ENCODE results near the gene TSACC.
"Not testable (repeated sequence)": the region's sequence is repeated elsewhere in the genome, so short reads cannot be mapped to it uniquely, and the experiment has no call there.

The TSACC gene

DNA sequence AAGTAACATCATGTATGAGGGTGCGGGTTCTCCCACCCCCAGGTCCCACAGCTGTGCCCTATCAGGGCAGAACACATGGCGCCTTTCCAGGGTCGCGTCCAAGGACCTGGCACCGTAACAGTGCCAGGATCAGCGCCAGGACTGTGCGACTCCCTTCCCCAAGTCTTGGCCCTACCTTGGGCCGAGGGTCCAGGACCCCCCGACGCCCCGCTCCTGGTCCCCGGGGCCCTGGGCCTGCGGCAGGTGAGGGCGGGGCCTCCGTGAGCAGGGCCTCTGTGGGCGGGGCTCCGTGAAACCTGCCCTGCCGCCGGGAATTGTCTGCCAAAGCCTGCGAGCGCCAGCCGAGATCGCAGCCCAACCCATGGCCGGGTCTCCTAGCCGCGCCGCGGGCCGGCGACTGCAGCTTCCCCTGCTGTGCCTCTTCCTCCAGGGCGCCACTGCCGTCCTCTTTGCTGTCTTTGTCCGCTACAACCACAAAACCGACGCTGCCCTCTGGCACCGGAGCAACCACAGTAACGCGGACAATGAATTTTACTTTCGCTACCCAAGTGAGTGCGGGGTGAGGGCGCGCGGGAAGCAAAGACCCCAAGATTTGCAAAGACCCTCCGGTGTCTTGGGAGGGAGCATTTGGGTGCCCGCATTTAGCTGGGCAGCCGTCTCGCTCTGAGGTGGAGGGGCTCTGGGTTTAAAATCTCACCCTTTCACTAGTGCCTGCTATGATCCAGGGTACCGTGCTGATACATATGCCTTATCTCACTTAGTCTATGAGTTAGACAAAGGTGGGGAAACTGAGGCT, 30.8 kb downstream of the TSACC start, which contains the start of gene RHBG:
Gene RHBG (plus strand): TSS at position 323 of the 796 bp plus-strand sequence. CDS start 39 bp downstream, at position 362.
- Histone ChIP-seq H3K27me3 (ENCODE audit: insufficient read depth, low read length, poor library complexity) (peaks cover 5% of the 10 kb centered on the region), H2AFZ (ENCODE audit: low read depth, low read length) (no peak within 1 kb of the TSS), H3K4me1 (ENCODE audit: insufficient read depth, low read length) (no peaks in the 10 kb centered on the region), H4K20me1 (ENCODE audit: insufficient read depth, low read length) (no peaks in the 10 kb centered on the region), H3K36me3 (ENCODE audit: insufficient read depth, low read length) (no peaks in the 10 kb centered on the region), H3K79me2 (ENCODE audit: insufficient read depth, low read length) (no peaks in the 10 kb centered on the region), H3K4me3 (ENCODE audit: low read depth in 1 of 2, low read length in 2 of 2) (no peak within 1 kb of the TSS), H3K27ac (ENCODE audit: low read length) (no peak within 1 kb of the TSS), H3K4me2 (ENCODE audit: insufficient read depth, low read length) (no peak within 1 kb of the TSS), H3K9ac (ENCODE audit: low read depth, low read length) (no peak within 1 kb of the TSS), H3K9me3 (ENCODE audit: insufficient read depth, low read length, severe bottlenecking) (no peaks in the 10 kb centered on the region)
- DNase-seq (no peak), ATAC-seq (ENCODE audit: insufficient read depth, low read depth) (no peak)
- TF ChIP-seq, protein P1, sequence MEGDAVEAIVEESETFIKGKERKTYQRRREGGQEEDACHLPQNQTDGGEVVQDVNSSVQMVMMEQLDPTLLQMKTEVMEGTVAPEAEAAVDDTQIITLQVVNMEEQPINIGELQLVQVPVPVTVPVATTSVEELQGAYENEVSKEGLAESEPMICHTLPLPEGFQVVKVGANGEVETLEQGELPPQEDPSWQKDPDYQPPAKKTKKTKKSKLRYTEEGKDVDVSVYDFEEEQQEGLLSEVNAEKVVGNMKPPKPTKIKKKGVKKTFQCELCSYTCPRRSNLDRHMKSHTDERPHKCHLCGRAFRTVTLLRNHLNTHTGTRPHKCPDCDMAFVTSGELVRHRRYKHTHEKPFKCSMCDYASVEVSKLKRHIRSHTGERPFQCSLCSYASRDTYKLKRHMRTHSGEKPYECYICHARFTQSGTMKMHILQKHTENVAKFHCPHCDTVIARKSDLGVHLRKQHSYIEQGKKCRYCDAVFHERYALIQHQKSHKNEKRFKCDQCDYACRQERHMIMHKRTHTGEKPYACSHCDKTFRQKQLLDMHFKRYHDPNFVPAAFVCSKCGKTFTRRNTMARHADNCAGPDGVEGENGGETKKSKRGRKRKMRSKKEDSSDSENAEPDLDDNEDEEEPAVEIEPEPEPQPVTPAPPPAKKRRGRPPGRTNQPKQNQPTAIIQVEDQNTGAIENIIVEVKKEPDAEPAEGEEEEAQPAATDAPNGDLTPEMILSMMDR (IDR thresholded peaks at IDR 0.05; ENCODE audit: borderline replicate concordance, extremely low read depth, low read length, poor library complexity, severe bottlenecking) = no peak
- TF ChIP-seq EZH2 (IDR thresholded peaks at IDR 0.05; ENCODE audit: borderline replicate concordance, low read depth, low read length, severe bottlenecking) = no peak

DNA sequence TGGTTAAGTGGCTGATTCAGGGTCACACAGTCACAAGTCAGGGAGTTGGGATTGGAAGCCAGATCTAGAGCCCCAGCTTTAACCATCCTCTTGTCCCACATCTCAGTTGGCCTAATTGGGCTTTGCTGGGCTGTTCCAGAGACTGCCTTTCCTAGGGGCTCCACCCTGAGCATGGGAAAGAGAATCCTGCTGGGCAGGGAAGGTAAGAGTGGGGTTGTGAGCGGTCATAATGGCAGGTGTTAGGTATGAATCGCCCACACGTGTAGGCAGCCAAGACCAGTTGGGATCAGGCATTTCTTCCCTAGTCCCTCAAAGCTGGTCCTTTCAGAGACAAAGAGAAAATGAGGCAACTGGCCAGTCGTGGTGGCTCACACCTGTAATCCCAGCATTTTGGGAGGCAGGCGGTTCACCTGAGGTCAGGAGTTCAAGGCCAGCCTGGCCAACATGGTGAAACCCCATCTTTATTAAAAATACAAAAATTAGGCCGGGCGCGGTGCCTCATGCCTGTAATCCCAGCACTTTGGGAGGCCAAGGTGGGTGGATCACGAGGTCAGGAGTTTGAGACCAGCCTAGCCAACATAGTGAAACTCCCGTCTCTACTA, 31.5 kb downstream of the TSACC start:
- H3K9me3 ChIP-seq (ENCODE audit: insufficient read depth, low read length, severe bottlenecking); H3K4me1 ChIP-seq (ENCODE audit: insufficient read depth, low read length); H3K9ac ChIP-seq (ENCODE audit: low read depth, low read length); H4K20me1 ChIP-seq (ENCODE audit: insufficient read depth, low read length); H3K4me3 ChIP-seq (ENCODE audit: low read depth in 1 of 2, low read length in 2 of 2); H3K36me3 ChIP-seq (ENCODE audit: insufficient read depth, low read length); DNase-seq; H2AFZ ChIP-seq (ENCODE audit: low read depth, low read length); ATAC-seq (ENCODE audit: insufficient read depth, low read depth); H3K79me2 ChIP-seq (ENCODE audit: insufficient read depth, low read length); H3K27me3 ChIP-seq (ENCODE audit: insufficient read depth, low read length, poor library complexity); H3K27ac ChIP-seq (ENCODE audit: low read length); H3K4me2 ChIP-seq (ENCODE audit: insufficient read depth, low read length): not testable (repeated sequence)

DNA sequence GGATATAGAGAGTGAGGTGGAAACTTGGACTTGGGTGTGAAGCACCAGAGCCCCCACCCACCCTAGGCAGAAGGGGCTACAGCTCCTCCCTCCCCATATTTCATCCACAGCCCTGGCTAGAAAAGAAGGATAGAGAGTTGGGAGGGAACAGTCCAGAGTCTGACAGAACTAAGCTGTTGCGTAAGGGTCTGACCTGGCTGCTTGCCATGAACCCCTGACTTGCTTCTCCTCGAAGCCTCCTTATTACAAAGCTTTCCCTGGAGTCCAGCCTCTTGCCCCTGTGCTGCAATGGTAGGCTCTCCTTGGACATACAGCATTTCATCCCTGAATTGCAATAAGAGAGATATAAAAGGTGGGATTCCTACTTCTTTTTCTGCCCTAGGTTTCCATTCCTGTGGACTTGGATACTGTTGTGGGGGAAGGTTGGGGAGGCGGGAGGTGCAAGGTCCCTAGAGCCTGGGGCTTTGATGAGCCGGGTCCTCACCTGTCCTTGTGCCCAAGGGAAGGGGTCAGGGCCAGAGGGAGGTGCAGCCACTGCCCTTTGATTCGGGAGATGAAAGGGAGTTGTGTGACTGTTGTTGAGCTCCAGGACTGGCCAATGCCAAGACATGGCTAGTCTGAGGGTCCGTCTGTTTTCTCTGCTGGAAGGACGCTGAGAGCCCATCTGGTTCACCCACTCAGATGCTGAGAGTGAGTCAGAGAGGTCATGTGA, 33.4 kb downstream of the TSACC start:
- Histone ChIP-seq H3K9me3 (ENCODE audit: insufficient read depth, low read length, severe bottlenecking) (no peaks in the 10 kb centered on the region), H3K9ac (ENCODE audit: low read depth, low read length) (no peak overlapping the region), H4K20me1 (ENCODE audit: insufficient read depth, low read length) (no peaks in the 10 kb centered on the region), H3K4me3 (ENCODE audit: low read depth in 1 of 2, low read length in 2 of 2) (no peak overlapping the region), H3K4me2 (ENCODE audit: insufficient read depth, low read length) (no peak overlapping the region), H3K4me1 (ENCODE audit: insufficient read depth, low read length) (no peaks in the 10 kb centered on the region), H2AFZ (ENCODE audit: low read depth, low read length) (no peak overlapping the region), H3K27ac (ENCODE audit: low read length) (no peak overlapping the region), H3K36me3 (ENCODE audit: insufficient read depth, low read length) (no peaks in the 10 kb centered on the region), H3K79me2 (ENCODE audit: insufficient read depth, low read length) (no peaks in the 10 kb centered on the region), H3K27me3 (ENCODE audit: insufficient read depth, low read length, poor library complexity) (no peaks in the 10 kb centered on the region)
- no peak for TF ChIP-seq EZH2 (IDR thresholded peaks at IDR 0.05; ENCODE audit: borderline replicate concordance, low read depth, low read length, severe bottlenecking)
- TF ChIP-seq, protein P1 (IDR thresholded peaks at IDR 0.05; ENCODE audit: borderline replicate concordance, extremely low read depth, low read length, poor library complexity, severe bottlenecking) = no peak
- ATAC-seq (ENCODE audit: insufficient read depth, low read depth) (no peak), DNase-seq (no peak)

DNA sequence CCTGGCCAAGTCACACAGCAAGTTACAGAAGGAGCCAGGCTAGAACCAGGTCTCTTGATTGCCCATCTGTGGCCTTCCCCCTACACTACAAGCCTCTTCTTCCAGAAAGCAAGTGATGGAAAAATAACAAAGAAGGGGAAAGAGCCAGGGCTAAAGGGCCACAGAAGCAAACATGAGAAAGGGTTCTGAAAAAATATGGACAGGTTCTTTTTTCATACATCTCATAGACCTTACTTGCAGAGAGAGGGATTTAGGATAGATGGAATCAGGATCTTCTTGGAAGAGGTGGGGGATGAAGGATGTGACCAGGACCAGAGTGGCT, 33.9 kb downstream of the TSACC start:
- Histone ChIP-seq H3K4me3 (ENCODE audit: low read depth in 1 of 2, low read length in 2 of 2) (no peak overlapping the region), H2AFZ (ENCODE audit: low read depth, low read length) (no peak overlapping the region), H3K79me2 (ENCODE audit: insufficient read depth, low read length) (no peaks in the 10 kb centered on the region), H3K36me3 (ENCODE audit: insufficient read depth, low read length) (no peaks in the 10 kb centered on the region), H4K20me1 (ENCODE audit: insufficient read depth, low read length) (no peaks in the 10 kb centered on the region), H3K9ac (ENCODE audit: low read depth, low read length) (no peak overlapping the region), H3K4me2 (ENCODE audit: insufficient read depth, low read length) (no peak overlapping the region), H3K27ac (ENCODE audit: low read length) (no peak overlapping the region), H3K4me1 (ENCODE audit: insufficient read depth, low read length) (no peaks in the 10 kb centered on the region), H3K27me3 (ENCODE audit: insufficient read depth, low read length, poor library complexity) (no peaks in the 10 kb centered on the region), H3K9me3 (ENCODE audit: insufficient read depth, low read length, severe bottlenecking) (no peaks in the 10 kb centered on the region)
- no peak for DNase-seq
- no peak for ATAC-seq (ENCODE audit: insufficient read depth, low read depth)
- TF ChIP-seq EZH2 (IDR thresholded peaks at IDR 0.05; ENCODE audit: borderline replicate concordance, low read depth, low read length, severe bottlenecking) = no peak
- TF ChIP-seq, protein P1 (IDR thresholded peaks at IDR 0.05; ENCODE audit: borderline replicate concordance, extremely low read depth, low read length, poor library complexity, severe bottlenecking) = no peak

Data from DND-41 (cell line).